Erythroblast (primary cell): ENCODE results near the gene ZNF106.

Source experiments
- DNase-seq, 2 experiments: peaks; one replicate each; lab custom pipeline; 2025; lab: John Stamatoyannopoulos, UW
- GATA1 ChIP-seq: IDR thresholded peaks from 2 replicates; pipeline ENCODE4 v1.6.1; 2011; ENCODE audit warnings: low read depth, mild to moderate bottlenecking, control low read depth, low read length, moderate library complexity
- POLR2A ChIP-seq: IDR thresholded peaks from 2 replicates; pipeline ENCODE4 v1.6.1; 2011; ENCODE audit warnings: mild to moderate bottlenecking, low read length

The ZNF106 gene

GRCh38 chr15:42385206-42385979 lies 105.5 kb downstream of the ZNF106 start:
- TF ChIP-seq POLR2A, result no peak
- no peak for TF ChIP-seq GATA1
- DNase-seq, result peak; percentile 50 to 60

- DNase-seq, result no peak
- TF ChIP-seq GATA1, result no peak
- no peak for TF ChIP-seq POLR2A
Observed at GRCh38 chr15:42384597-42384996, 106.3 kb downstream of the ZNF106 start.

DNA sequence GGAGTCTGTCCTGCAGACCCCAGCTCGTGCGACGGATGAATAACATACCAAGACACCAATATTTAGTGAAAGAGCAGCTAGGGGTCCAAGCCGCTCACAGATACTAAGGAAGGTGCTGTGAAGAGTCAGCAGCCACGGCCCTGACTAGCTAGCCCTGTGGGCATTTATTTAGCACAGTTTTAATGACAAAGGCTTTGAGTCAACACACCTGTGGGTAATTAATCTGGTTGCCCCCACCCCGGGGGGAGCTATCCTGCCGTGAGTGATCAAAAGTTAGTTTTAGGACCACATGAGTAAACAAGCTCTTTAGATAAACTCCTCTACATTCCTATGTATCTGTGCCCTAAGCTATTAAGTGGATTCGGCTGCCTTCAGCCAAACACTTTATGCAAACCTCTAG lies 112.9 kb downstream of the ZNF106 start:
- no peak for DNase-seq
- no peak for TF ChIP-seq GATA1
- no peak for TF ChIP-seq POLR2A

DNA sequence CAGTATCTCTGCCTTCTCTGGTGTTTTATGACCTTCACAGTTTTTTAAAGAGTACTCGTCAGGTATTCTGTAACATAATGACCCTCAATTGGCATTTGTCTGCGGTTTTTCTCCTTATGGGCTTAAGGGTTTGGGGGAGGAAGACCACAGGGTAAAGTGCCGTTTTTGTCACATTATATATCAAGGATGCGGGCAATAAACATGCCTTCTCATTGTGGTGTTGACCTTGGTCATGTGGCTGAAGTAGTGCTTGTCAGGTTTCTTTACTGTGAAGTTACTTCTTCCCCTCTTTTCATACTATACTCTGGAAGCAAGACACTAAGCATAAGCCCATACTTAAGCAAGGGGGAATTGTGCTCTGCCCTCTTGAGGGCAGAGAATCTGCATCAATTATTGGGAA lies 115.0 kb downstream of the ZNF106 start:
- no peak for DNase-seq
- TF ChIP-seq GATA1 (no peak), POLR2A (no peak)

DNA sequence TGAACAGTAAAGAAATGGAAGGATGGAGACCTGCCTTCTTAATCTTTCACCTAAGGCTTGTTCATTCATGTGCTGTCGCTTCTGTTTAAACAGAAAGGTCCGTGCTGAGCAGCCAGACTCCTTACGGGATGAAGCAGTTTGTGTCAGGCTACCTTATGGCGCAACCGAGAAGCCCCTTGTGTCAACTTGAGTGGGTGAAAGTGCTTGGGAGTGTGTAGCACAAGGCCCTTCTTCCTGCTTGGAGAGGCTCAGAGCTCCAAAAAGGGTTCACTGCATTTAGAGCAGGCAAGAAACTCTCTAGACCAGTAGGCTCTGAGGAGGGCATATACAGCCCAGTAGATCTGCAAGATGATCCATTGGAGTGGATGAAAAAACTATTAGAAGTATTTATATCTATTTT lies 115.7 kb downstream of the ZNF106 start:
- TF ChIP-seq GATA1 (no peak), POLR2A (no peak)
- DNase-seq, result no peak

GRCh38 chr15:42374810-42375209 lies 116.1 kb downstream of the ZNF106 start:
- DNase-seq, result no peak
- TF ChIP-seq POLR2A (no peak), GATA1 (no peak)

GRCh38 chr15:42373936-42374335 lies 117.0 kb downstream of the ZNF106 start:
- TF ChIP-seq GATA1, result no peak
- DNase-seq, result no peak

DNA sequence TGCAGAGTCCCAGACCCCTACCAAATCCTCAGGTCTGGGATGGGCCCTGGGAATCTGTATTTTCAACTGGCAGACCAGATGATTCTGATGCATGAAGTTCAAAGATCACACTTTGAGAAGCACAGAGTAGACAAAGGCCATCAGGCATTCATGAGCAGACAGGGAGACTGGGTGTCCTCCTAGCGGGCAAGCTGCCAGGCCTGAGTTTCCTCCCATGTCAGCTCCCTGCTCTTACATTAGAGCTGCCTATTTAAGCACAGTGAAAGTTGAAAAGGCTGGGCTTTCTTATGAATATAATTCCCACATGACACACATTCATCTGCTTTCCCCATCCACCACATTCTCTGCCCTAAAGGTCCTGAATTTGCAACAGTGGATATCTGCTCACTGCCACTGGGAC lies 117.7 kb downstream of the ZNF106 start:
- TF ChIP-seq POLR2A, result no peak
- no peak for DNase-seq

DNA sequence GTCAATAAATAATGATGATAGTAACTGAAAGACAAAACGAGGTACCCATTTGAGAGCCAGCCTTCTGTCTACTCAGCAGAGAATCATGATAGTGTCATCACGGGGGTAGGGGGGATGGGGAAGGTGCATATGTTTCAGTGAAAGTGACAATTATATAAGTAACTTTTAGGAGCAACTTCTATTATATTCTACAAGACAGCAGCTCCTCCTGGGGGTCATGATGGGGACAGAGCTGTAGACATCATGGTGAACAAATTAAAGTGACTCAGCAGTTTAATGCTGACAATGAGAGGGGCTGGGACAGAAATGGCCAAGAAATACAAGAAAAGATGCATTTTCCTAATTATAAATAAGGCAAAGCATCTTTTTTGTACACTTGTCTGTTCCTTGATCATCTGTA lies 119.8 kb downstream of the ZNF106 start:
- TF ChIP-seq GATA1 (no peak), POLR2A (no peak)
- peak; percentile 37 to 40 for DNase-seq

DNA sequence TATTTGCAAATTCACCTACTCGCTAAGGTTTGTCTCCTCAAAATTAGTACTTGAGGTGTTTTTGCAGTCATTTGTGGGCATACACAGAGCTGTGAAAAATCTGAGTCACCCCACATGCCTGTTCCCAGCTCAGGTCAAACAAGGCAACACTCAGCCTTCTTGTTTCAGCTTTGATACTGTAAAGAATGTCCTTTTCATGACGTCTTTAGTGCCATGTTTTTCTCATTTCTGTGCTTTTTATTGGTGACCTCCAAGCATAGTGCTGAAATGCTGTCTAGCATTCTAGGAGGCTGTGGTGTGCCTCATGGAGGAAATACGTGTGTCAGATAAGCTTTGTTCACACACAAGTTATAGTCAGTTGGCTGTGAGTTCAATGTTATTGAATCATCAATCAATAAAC lies 122.8 kb downstream of the ZNF106 start:
- no peak for DNase-seq
- no peak for TF ChIP-seq GATA1
- TF ChIP-seq POLR2A, result no peak

DNA sequence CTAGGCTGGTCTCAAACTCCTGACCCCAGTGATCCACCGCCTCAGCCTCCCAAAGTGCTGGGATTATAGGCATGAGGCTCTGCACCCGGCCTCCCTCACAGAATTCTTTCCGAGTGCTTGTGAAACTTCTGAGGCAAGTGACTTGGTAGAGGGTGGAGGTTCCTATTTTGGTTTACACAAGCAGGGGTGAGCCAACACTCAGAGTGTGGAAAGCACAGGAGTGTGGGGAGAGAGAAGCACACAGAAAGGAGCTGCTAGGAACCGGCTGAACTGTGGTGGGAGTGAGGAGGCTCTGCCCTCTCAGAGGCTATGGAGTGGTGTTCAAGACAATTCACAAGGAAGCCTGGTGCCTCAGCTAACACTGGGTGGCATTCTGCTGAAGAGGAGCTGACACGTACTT lies 123.9 kb downstream of the ZNF106 start:
- TF ChIP-seq GATA1, result no peak
- TF ChIP-seq POLR2A, result no peak

DNA sequence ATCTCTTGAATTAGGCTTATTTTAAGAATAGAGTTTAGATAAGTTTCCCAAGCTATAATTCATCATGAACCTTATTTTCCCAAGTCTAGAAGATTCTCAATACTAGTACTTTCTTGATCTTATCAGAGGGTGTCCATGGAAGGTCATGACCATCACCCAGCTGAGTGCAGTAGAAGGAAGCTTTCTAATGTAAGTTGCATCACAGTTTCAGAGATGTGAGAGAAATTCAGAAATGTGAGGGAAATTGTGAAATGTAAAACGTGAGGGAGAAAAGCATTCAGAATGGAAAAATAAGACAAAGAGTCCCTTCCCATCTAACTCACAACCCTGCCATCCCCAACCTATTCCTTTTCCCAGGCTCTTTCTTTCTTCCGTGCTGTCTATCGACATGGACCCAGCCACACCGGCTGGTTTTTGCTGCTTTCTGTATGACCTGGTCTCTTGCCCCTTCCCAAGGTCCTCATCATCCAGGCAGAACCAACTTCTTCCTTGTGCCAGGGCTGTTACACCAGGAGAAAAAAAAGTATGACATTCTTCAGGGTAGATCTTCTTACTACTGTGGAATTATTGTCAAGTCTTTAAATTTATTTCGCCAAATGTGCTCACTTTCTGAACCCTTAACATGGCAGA lies 124.9 kb downstream of the ZNF106 start:
- TF ChIP-seq POLR2A, result no peak
- TF ChIP-seq GATA1, result no peak
- no peak for DNase-seq

More for the DNA sequence above, 123.9 kb downstream of the ZNF106 start:
- no peak for DNase-seq

DNA sequence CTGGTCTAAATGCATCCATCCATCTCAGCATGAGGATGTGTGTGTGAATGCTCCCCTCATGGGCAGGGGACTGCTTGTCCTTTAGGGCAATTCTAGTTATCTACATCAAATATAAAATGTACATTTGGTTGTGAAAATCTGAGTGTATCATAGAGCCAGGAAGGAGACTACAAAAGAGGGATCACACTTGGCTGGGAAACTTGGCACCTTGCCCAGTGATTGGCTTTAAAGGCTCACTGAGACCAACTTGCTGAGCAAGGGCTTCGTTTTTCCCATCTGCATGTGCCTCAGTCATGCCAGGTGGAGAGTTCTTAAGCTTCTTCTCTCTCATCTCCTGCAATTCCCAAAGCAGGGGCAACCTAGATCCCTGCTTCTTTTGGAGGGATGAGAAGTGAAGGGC lies 126.4 kb downstream of the ZNF106 start:
- TF ChIP-seq POLR2A (no peak), GATA1 (no peak)
- no peak for DNase-seq

DNA sequence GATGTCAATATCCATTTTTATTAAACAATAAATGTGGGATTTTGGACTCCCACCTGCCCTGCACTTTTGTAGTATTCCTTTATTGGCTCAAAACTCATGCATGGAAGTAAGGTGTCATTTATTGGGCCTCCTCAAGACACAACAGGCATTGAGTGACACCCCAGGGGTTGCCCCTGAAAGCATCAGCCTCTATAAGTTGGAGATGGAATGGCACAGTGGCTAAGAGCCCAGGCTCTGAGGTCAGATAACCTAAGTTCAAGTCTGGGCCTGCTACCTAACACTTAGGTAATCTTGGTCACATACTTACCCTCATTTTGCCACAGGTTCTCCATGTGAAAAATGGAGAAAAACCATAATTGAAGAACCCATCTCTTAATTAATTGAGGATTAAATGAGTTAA lies 127.0 kb downstream of the ZNF106 start:
- no peak for DNase-seq
- TF ChIP-seq POLR2A (no peak), GATA1 (no peak)

DNA sequence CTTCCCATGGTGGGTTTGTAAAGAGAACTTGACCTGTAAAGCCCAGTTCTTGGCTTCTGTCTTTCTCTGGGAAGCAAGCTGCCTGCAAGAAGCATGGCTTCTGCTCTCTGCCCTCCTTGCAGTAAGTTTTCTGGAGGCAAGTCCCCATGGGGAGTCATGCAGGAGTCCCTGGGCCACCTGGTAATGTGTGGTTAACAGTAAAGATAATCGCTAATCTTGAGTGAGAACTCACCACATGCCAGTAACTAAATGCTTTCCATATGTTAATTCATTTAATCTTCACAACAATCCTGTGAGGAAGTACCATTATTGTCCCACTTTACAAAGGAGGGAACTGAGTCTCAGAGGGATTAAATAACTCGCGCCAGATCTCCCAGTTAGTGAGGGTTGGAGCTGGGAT lies 127.5 kb downstream of the ZNF106 start:
- DNase-seq, result no peak
- TF ChIP-seq POLR2A (no peak), GATA1 (no peak)
